ENCODE measurements around the gene GPC2. TPM values are rescaled to one million over a fixed set of nuclear protein-coding genes. Genes with fewer than 3 reads are reported as not detected.

Gene GPC2
- total and polyA plus RNA-seq, 2 experiments from 2014 or later: 0.16 to 0.22 TPM

DNA sequence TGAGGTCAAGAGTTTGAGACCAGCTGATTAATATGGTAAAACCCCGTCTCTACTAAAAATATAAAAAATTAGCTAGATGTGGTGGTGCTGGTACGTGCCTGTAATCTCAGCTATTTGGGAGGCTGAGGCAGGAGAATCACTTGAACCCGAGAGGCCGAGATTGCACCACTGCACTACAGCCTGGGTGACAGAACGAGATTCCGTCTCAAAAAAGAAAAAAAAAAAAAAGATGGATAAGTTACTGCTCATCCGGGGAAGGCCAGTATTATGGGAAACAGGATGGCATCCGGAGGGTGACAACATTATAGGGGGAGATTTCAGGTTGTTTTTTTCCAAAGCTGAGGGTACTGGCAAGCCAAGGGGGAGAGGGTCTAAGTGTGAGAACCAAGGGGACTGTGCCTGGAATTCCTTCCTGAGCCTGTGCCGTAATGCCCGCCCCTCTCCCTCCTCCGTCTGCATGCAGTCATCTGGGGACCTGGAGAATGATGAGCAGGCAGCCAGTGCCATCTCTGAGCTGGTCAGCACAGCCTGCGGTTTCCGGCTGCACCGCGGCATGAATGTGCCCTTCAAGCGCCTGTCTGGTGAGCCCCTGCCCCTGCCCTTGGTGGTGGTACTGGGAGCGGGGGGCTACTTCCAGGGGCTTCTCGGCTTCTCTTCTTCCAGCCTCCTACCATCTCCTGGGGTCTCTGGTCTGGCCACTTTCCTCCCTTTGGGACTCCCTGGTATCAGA is 24.1 kb downstream of the GPC2 start:
- in situ Hi-C loops (cut with MboI): no loop called here
- Histone ChIP-seq H3K4me2 (ENCODE audit: unreplicated experiment) (no peak overlapping the region), H3K9me3 (ENCODE audit: low read depth) (no peaks in the 10 kb centered on the region), H3K4me3 (no peak overlapping the region), H3K9me2 (ENCODE audit: insufficient read depth) (no peaks in the 10 kb centered on the region), H3K27me3 (replicated peaks; ENCODE audit: insufficient read depth) (no peaks in the 10 kb centered on the region), H3F3A (ENCODE audit: insufficient read depth) (peaks cover 6% of the 10 kb centered on the region; the same call in 1 of the 2 replicates), H3K4me1 (ENCODE audit: insufficient read depth) (peaks cover 11% of the 10 kb centered on the region; the same call in 1 of the 2 replicates), H3K79me2 (ENCODE audit: insufficient read depth) (peaks cover 45% of the 10 kb centered on the region), H3K27ac (no peak overlapping the region), H4K20me1 (ENCODE audit: insufficient read depth) (no peaks in the 10 kb centered on the region; the same call in 1 of the 2 replicates), H3K9ac (no peak overlapping the region), H3K36me3 (ENCODE audit: low read depth) (no peaks in the 10 kb centered on the region; the same call in 1 of the 2 replicates), H2AFZ (no peak overlapping the region)
- DNase-seq: no peak
- 88 to 89% methylated on average over 18 of the region's 18 CpGs for WGBS, 2 experiments (ENCODE audit: low coverage in 1 of 2, low lambda C conversion rate in 2 of 2, missing lambda C conversion rate in 2 of 2)
- TF ChIP-seq EZH2 (IDR thresholded peaks at IDR 0.05; ENCODE audit: insufficient read depth, poor library complexity, severe bottlenecking) (no peak), EZH2phosphoT487 (IDR thresholded peaks at IDR 0.05; ENCODE audit: insufficient read depth, low read depth) (no peak)

GRCh38 chr7:100152404-100152803 is 24.8 kb downstream of the GPC2 start:
- Histone ChIP-seq H3K4me2 (ENCODE audit: unreplicated experiment) (no peak overlapping the region), H3K9me2 (ENCODE audit: insufficient read depth) (no peaks in the 10 kb centered on the region), H3K9me3 (ENCODE audit: low read depth) (no peaks in the 10 kb centered on the region), H3K27ac (no peak overlapping the region), H3K9ac (no peak overlapping the region), H4K20me1 (ENCODE audit: insufficient read depth) (no peaks in the 10 kb centered on the region; the same call in 1 of the 2 replicates), H3K4me1 (ENCODE audit: insufficient read depth) (peaks cover 12% of the 10 kb centered on the region; the same call in 1 of the 2 replicates), H3F3A (ENCODE audit: insufficient read depth) (peaks cover 6% of the 10 kb centered on the region; the same call in 1 of the 2 replicates), H3K36me3 (ENCODE audit: low read depth) (no peaks in the 10 kb centered on the region; the same call in 1 of the 2 replicates), H2AFZ (no peak overlapping the region), H3K4me3 (no peak overlapping the region), H3K27me3 (replicated peaks; ENCODE audit: insufficient read depth) (no peaks in the 10 kb centered on the region), H3K79me2 (ENCODE audit: insufficient read depth) (peaks cover 38% of the 10 kb centered on the region)
- DNase-seq: no peak
- in situ Hi-C loops (cut with MboI): no loop called here
- TF ChIP-seq EZH2phosphoT487 (IDR thresholded peaks at IDR 0.05; ENCODE audit: insufficient read depth, low read depth) (no peak), EZH2 (IDR thresholded peaks at IDR 0.05; ENCODE audit: insufficient read depth, poor library complexity, severe bottlenecking) (no peak)

DNA sequence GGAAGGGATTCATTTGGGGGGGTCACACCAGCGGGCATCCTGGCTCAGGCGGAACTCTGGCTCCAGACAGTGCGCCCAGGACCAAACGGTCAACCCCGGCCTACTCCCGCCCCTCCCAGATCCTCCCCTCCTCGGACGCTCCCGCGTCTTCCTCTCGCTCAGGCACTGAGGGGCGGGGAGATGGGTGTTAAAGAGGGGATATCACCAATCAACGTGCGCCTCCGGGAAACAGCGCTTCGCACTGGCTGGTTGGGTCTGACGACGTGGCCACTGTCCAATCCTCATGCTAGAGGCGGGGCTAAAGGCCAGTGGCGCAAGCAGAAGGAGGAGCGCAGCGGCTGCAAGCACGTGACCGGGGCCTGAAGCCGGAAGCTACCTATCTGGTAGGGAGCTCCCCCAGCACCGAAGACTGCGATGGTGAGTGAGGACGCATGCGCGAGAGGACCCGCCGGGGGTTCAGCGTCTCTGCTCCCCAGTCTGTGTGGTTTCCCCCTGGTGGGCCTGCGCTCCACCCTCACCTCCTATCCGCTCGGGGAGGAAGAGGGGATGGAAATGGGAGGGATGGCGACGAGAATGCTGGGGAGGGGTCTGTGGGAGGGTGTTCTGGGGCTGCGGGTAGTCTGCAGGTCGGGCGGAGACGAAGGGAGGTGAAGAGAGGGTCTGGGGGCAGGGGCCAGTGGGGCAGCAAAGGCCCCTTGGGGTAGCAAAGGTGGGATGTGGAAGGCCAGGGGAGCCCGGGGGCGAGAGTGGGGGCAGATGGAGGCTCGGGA is 28.4 kb downstream of the GPC2 start, which contains the start of gene LAMTOR4:
TSS of gene LAMTOR4 (plus strand) at position 360 of the 770 bp plus-strand sequence. CDS start at position 415, 55 bp downstream.
- no peaks in the 10 kb centered on the region for H4K20me1 ChIP-seq (ENCODE audit: insufficient read depth)
- H3K9me3 ChIP-seq (ENCODE audit: low read depth): no peaks in the 10 kb centered on the region
- TF ChIP-seq EZH2phosphoT487 (IDR thresholded peaks at IDR 0.05; ENCODE audit: insufficient read depth, low read depth) (no peak), EZH2 (IDR thresholded peaks at IDR 0.05; ENCODE audit: insufficient read depth, poor library complexity, severe bottlenecking) (no peak)
- H3K9ac ChIP-seq: peak within 1 kb of the TSS; percentile 87
- H3K4me2 ChIP-seq (ENCODE audit: unreplicated experiment): peak within 1 kb of the TSS; percentile 89
- in situ Hi-C loops (cut with MboI): no loop called here
- H3F3A ChIP-seq (ENCODE audit: insufficient read depth): peaks cover 11% of the 10 kb centered on the region
- H3K4me1 ChIP-seq (ENCODE audit: insufficient read depth): peaks cover 12% of the 10 kb centered on the region; the same call in 1 of the 2 replicates
- no peaks in the 10 kb centered on the region for H3K36me3 ChIP-seq (ENCODE audit: low read depth)
- H3K4me3 ChIP-seq: peak within 1 kb of the TSS; percentile 92
- peaks cover 28% of the 10 kb centered on the region for H3K79me2 ChIP-seq (ENCODE audit: insufficient read depth)
- peak within 1 kb of the TSS; percentile 13; the same call in 1 of the 2 replicates for H3K27ac ChIP-seq
- WGBS, 2 experiments (ENCODE audit: low coverage in 1 of 2, low lambda C conversion rate in 2 of 2, missing lambda C conversion rate in 2 of 2): 1 to 3% methylated on average over 42 to 46 of the region's 46 CpGs
- H2AFZ ChIP-seq: peak within 1 kb of the TSS; percentile 94
- no peaks in the 10 kb centered on the region for H3K27me3 ChIP-seq (replicated peaks; ENCODE audit: insufficient read depth)
- no peaks in the 10 kb centered on the region for H3K9me2 ChIP-seq (ENCODE audit: insufficient read depth)
- peak; percentile 100 for DNase-seq

DNA sequence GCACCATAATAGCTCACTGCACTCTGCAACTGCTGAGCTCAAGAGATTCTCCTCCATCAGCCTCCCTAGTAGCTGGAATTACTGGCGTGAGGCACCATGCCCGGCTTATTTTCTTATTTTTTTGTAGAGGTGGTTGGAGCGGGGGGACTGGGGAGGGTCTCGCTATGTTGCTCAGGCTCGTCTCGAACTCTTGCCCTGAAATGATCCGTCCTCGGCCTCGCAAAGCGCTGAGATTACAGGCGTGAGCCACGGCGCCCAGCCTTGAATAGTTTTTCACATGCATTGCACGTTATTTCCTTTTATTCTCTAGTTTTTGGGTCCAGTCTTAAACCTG is 29.0 kb downstream of the GPC2 start:
- 10% methylated on average over 13 to 14 of the region's 14 CpGs for WGBS, 2 experiments (ENCODE audit: low coverage in 1 of 2, low lambda C conversion rate in 2 of 2, missing lambda C conversion rate in 2 of 2)
- Histone ChIP-seq H3F3A (ENCODE audit: insufficient read depth) (peaks cover 11% of the 10 kb centered on the region), H3K9me2 (ENCODE audit: insufficient read depth) (no peaks in the 10 kb centered on the region), H3K36me3 (ENCODE audit: low read depth) (no peaks in the 10 kb centered on the region), H3K4me1 (ENCODE audit: insufficient read depth) (peaks cover 12% of the 10 kb centered on the region; the same call in 1 of the 2 replicates), H3K9ac (peak overlapping the region; percentile 45), H2AFZ (peak overlapping the region; percentile 94), H3K27me3 (replicated peaks; ENCODE audit: insufficient read depth) (no peaks in the 10 kb centered on the region), H3K4me2 (ENCODE audit: unreplicated experiment) (peak overlapping the region; percentile 82), H3K79me2 (ENCODE audit: insufficient read depth) (peaks cover 28% of the 10 kb centered on the region), H4K20me1 (ENCODE audit: insufficient read depth) (no peaks in the 10 kb centered on the region), H3K4me3 (peak overlapping the region; percentile 92), H3K9me3 (ENCODE audit: low read depth) (no peaks in the 10 kb centered on the region), H3K27ac (peak overlapping the region; percentile 13; the same call in 1 of the 2 replicates)
- no peak for TF ChIP-seq EZH2phosphoT487 (IDR thresholded peaks at IDR 0.05; ENCODE audit: insufficient read depth, low read depth)
- no peak for TF ChIP-seq EZH2 (IDR thresholded peaks at IDR 0.05; ENCODE audit: insufficient read depth, poor library complexity, severe bottlenecking)
- in situ Hi-C loops (cut with MboI): no loop called here
- DNase-seq: no peak

Data from GM23248 (cell line).